Gastrocnemius medialis (tissue), 4 donors: Measurements from ENCODE around the gene ATP7B. TPM values are rescaled to one million over a fixed set of nuclear protein-coding genes. Genes with fewer than 3 reads are reported as not detected.
A peak's percentile ranks its signal among the peaks of the same experiment; 100 is the strongest.

Experiments
- ATAC-seq, 2 donors: fragments of 150-250 bp; one replicate each; pipeline ENCODE4 v1.9.1; 2016
- DNase-seq, 2 donors: peaks; one replicate each; pipeline ENCODE4 v3.0.0-alpha.2; 2019
- H3K27ac ChIP-seq, 4 donors: fragments of 200-600 bp; sonication (generic); 1 replicate in 1 of 4; 2 replicates in 3 of 4; pipeline ENCODE4 v1.5.1; 2016 to 2018; ENCODE audit warnings: mild to moderate bottlenecking in 2 of 4, moderate library complexity in 1 of 4
- H3K27me3 ChIP-seq, 3 donors: fragments of 200-600 bp; sonication (generic) in 2 of 3; 1 replicate in 1 of 3; 2 replicates in 2 of 3; pipeline versions ENCODE4 v1.5.1 to v1.6.0; 2016 to 2019; ENCODE audit warnings: mild to moderate bottlenecking in 1 of 3, moderate library complexity in 1 of 3
- H3K36me3 ChIP-seq, 2 donors: fragments of 200-600 bp; sonication (generic) in 1 of 2; one replicate each; pipeline ENCODE4 v1.5.1; 2017 to 2018
- H3K4me1 ChIP-seq, 2 donors: fragments of 200-600 bp; sonication (generic) in 1 of 2; one replicate each; pipeline ENCODE4 v1.5.1; 2016 to 2017; ENCODE audit warnings: mild to moderate bottlenecking in 2 of 2
- H3K4me3 ChIP-seq, 4 donors: fragments of 200-600 bp; sonication (generic) in 3 of 4; 1 replicate in 1 of 4; 2 replicates in 3 of 4; pipeline ENCODE4 v1.5.1; 2016 to 2019; ENCODE audit warnings: mild to moderate bottlenecking in 2 of 4
- H3K9me3 ChIP-seq, 3 donors: fragments of 200-600 bp; sonication (generic) in 2 of 3; 1 replicate in 1 of 3; 2 replicates in 2 of 3; pipeline ENCODE4 v1.5.1; 2016 to 2019
- POLR2A ChIP-seq, 2 donors: fragments of 450-650 bp; IDR thresholded peaks; one replicate each; pipeline ENCODE4 v1.6.1; 2017; ENCODE audit warnings: antibody characterized with exemption in 2 of 2, mild to moderate bottlenecking in 2 of 2, moderate library complexity in 2 of 2
- in situ Hi-C, 4 donors: fragments of 200-750 bp; cut with MboI; loops; one replicate each; pipeline versions ENCODE4 v1.15.0 to v1.8.0; 2017; ENCODE audit warnings: low sequenced_read_pairs in 4 of 4
- intact Hi-C: fragments of 100-400 bp; cut with DNase I; formaldehyde crosslinking; loops from one replicate; pipeline ENCODE4 v1.15.1; 2023; ENCODE audit warnings: low total_unique reads
- total RNA-seq, 4 donors: library from RNA; depleted of rRNA; stranded (reverse); fragments of >200 nt; gene quantifications; one replicate each; pipeline versions ENCODE4 v1.1.0 to v1.2.3, GENCODE V29; 2016
- TF ChIP-seq, protein P1 (sequence below), 5 experiments: fragments of 450-650 bp in 3 of 5; fragments of 200-600 bp in 2 of 5; sonication (generic) in 2 of 5; IDR thresholded peaks in 4 of 5; conservative IDR thresholded peaks in 1 of 5; 1 replicate in 4 of 5; 2 replicates in 1 of 5; pipeline ENCODE4 v1.5.1; 2016 to 2019; ENCODE audit warnings: antibody characterized with exemption in 5 of 5, mild to moderate bottlenecking in 3 of 5, moderate library complexity in 3 of 5

The ATP7B gene
- total RNA-seq, 4 donors from 2014 or later: 1.6 to 3.3 (median 2.6) TPM

DNA sequence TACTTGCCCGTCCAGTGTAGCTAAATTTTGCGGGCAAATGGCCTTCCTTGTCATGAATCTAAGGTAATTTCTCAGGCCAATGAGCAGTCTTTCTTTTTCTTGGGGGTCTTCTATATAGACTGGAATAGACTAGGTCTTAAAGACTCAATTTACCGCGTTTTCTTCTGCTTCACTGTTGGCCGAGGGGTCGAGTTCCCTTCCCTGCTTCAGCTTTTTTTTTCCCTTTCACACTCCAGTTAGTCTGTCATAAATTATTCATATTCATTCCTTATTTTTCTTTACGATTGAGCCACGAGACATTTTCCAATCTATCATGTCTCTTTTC is 1.2 kb upstream of the ATP7B start:
- TF ChIP-seq POLR2A (IDR thresholded peaks at IDR 0.05): no peak
- TF ChIP-seq, protein P1, sequence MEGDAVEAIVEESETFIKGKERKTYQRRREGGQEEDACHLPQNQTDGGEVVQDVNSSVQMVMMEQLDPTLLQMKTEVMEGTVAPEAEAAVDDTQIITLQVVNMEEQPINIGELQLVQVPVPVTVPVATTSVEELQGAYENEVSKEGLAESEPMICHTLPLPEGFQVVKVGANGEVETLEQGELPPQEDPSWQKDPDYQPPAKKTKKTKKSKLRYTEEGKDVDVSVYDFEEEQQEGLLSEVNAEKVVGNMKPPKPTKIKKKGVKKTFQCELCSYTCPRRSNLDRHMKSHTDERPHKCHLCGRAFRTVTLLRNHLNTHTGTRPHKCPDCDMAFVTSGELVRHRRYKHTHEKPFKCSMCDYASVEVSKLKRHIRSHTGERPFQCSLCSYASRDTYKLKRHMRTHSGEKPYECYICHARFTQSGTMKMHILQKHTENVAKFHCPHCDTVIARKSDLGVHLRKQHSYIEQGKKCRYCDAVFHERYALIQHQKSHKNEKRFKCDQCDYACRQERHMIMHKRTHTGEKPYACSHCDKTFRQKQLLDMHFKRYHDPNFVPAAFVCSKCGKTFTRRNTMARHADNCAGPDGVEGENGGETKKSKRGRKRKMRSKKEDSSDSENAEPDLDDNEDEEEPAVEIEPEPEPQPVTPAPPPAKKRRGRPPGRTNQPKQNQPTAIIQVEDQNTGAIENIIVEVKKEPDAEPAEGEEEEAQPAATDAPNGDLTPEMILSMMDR (IDR thresholded peaks at IDR 0.05 in 4 of 5, conservative IDR thresholded peaks at IDR 0.05 in 1 of 5): no peak
- H3K27ac ChIP-seq: peak overlapping the region; percentile 83 to 90 (median 86)
- in situ Hi-C loops: loop anchor here (25.0 kb wide), 3 partner anchors 200 to 450 kb away; partner anchors contain the start of genes CKAP2 (in 2 of the 4), VPS36 (in 2 of the 4) and DHRS12 (in 1 of the 4)
- H3K36me3 ChIP-seq: peaks cover 0 to under 1% of the 10 kb centered on the region in 2 donors
- no peaks in the 10 kb centered on the region for H3K9me3 ChIP-seq
- no peak for ATAC-seq
- peaks cover 24 to 25% of the 10 kb centered on the region in 2 donors for H3K4me1 ChIP-seq
- intact Hi-C loops: loop anchor here (2.0 to 10.0 kb wide), 5 partner anchors 182 to 642 kb away; partner anchors contain the start of genes INTS6, SUGT1 and VPS36
- H3K27me3 ChIP-seq: no peaks in the 10 kb centered on the region
- DNase-seq: no peak
- peak overlapping the region; percentile 84 to 92 (median 88) for H3K4me3 ChIP-seq

DNA sequence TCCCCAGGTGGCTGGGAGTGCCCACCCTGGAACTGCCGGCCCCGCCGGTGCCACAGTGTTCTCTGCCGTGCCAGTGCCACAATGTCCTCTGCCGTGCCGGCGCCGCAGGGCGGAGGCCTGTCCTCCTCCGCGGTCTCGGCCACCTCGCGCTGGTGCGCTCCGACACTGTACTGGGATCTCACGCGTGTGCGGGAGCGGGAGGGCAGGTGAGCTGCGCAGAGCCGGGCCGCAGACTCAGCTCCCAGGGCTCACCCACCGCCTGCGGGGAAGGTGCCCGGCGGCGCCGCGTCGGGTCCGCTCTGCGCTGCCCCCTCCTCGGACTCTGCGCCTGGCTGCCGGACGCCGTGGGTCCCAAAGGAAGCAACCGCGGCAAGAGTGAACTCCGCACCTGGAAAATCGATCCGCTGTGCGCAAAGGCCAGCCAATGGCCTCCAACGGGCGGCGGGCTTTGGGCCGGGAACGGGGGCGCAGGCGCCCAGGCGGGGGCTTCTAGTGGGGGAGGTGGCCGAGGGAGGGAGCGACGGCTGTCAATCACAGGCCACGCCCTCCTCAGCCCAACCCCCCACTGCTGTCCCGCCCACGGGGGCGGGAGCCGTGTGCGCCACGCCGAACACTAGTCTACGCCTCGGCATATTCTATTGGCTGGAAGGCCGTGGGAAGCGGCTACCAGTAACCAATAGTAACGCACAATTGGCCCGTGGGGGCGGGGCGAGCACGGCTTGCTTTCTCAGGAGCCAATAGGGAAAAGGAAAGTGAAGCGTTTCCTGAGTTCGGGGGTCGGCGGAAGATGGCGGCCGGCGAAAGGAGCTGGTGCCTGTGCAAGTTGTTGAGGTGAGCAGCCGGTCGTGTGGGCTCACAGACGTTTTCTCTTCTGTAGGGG is 622 bp upstream of the ATP7B start, which contains the start of gene ALG11:
ALG11 (plus strand) TSS at position 767 of the 880 bp plus-strand sequence; CDS start at position 788, 21 bp downstream.
- Histone ChIP-seq H3K27me3 (no peaks in the 10 kb centered on the region), H3K27ac (peak within 1 kb of the TSS; percentile 83 to 90 (median 86)), H3K36me3 (no peaks in the 10 kb centered on the region), H3K4me3 (peak within 1 kb of the TSS; percentile 84 to 92 (median 88)), H3K4me1 (peaks cover 24 to 25% of the 10 kb centered on the region in 2 donors), H3K9me3 (no peaks in the 10 kb centered on the region)
- intact Hi-C loops (loop anchor here (2.0 to 10.0 kb wide), 5 partner anchors 183 to 643 kb away; partner anchors contain the start of genes INTS6, SUGT1 and VPS36), in situ Hi-C loops (loop anchor here (25.0 kb wide), 3 partner anchors 200 to 450 kb away; partner anchors contain the start of genes CKAP2 (in 2 of the 4), VPS36 (in 2 of the 4) and DHRS12 (in 1 of the 4))
- ATAC-seq (peak; percentile 98), DNase-seq (peak; percentile 99)
- TF ChIP-seq POLR2A (IDR thresholded peaks at IDR 0.05): peak; percentile 44 to 64
- TF ChIP-seq, protein P1 (IDR thresholded peaks at IDR 0.05 in 4 of 5, conservative IDR thresholded peaks at IDR 0.05 in 1 of 5): peak in 1 of 5 experiments; percentile 23

DNA sequence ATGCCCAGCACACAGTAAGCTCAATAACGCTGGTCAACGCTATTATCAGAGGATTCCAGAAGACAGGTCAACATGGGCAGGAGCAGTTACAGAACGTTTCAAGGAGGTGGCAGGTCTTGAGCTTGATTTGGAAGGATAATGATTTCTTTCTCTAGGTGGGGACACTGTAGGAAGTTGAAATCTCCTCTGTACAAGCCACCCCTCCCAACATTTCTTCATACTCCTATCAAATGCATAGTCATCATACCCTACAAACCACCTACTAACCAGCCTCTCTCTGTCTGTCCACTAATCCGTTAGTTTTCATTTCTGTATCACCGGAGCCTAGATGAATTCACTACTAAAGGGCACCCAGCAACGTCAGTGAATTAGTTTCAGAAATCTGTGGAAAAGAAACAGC is 1.3 kb downstream of the ATP7B start:
- H3K4me3 ChIP-seq: no peak overlapping the region
- peaks cover 24 to 25% of the 10 kb centered on the region in 2 donors for H3K4me1 ChIP-seq
- intact Hi-C loops: loop anchor here (5.0 to 10.0 kb wide), 4 partner anchors 198 to 645 kb away; partner anchors contain the start of genes INTS6, SUGT1 and VPS36

DNA sequence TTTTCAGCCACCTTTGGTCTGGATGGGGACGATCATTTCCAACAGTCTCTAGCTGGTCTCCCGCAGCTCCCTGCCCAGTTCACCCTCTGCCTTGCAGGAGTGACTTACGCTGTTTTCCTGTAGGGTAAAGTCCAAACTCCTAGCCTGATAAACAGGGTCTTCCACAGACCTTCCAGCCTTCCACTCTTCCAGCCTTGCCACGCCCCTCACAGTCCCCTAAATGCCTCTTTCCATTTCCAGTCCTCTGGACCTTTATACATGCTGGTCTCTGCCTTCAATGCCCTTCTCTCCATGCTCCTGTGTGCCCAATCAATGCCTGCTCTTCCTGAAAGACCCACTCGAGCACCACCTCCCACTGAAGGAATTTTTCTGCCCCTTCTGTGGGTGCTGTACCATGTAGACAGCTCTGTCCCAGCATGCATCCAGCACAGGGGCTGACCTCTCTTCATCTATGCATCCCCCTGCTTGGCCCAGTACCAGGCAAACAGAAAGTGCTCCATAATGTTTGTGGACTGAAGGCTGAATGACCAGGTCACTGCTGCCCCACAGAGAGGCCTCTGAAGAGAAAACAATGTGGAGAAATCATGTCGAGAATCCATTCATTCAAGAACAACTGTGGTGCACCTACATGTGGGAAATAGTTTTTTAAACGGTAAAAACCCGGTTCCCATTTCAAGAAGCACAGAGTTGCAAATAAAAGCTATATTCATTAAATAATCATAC is 4.6 kb downstream of the ATP7B start:
- H3K27ac ChIP-seq: no peak overlapping the region
- no peak for DNase-seq
- TF ChIP-seq POLR2A (IDR thresholded peaks at IDR 0.05): no peak
- TF ChIP-seq, protein P1 (IDR thresholded peaks at IDR 0.05 in 4 of 5, conservative IDR thresholded peaks at IDR 0.05 in 1 of 5): no peak
- H3K9me3 ChIP-seq: no peaks in the 10 kb centered on the region
- H3K4me3 ChIP-seq: no peak overlapping the region
- intact Hi-C loops (no loop called here), in situ Hi-C loops (loop anchor here (10.0 to 25.0 kb wide), 5 partner anchors 118 to 456 kb away; partner anchors contain the start of genes CKAP2 (in 2 of the 4), VPS36 (in 2 of the 4), DHRS12 (in 1 of the 4) and NEK5 (in 1 of the 4))
- H3K27me3 ChIP-seq: no peaks in the 10 kb centered on the region
- no peak for ATAC-seq
- H3K4me1 ChIP-seq: peaks cover 17% of the 10 kb centered on the region in 2 donors
- H3K36me3 ChIP-seq: no peaks in the 10 kb centered on the region

More for the DNA sequence above, 1.3 kb downstream of the ATP7B start:
- DNase-seq (no peak), ATAC-seq (no peak)
- H3K27ac ChIP-seq: no peak overlapping the region
- no peaks in the 10 kb centered on the region for H3K36me3 ChIP-seq
- in situ Hi-C loops: loop anchor here (10.0 to 25.0 kb wide), 5 partner anchors 115 to 452 kb away; partner anchors contain the start of genes CKAP2 (in 2 of the 4), VPS36 (in 2 of the 4), DHRS12 (in 1 of the 4) and NEK5 (in 1 of the 4)
- no peaks in the 10 kb centered on the region for H3K9me3 ChIP-seq
- no peak for TF ChIP-seq POLR2A (IDR thresholded peaks at IDR 0.05)
- TF ChIP-seq, protein P1 (IDR thresholded peaks at IDR 0.05 in 4 of 5, conservative IDR thresholded peaks at IDR 0.05 in 1 of 5): no peak
- no peaks in the 10 kb centered on the region for H3K27me3 ChIP-seq
